ENCODE measurements around the gene HLA-DQA2.
A peak's percentile ranks its signal among the peaks of the same experiment; 100 is the strongest.
"Not testable (repeated sequence)": the region's sequence is repeated elsewhere in the genome, so short reads cannot be mapped to it uniquely, and the experiment has no call there.

HLA-DQA2 gene

GRCh38 chr6:32741031-32741960 lies at the start of gene HLA-DQA2:
HLA-DQA2 (plus strand) TSS chr6:32741391; CDS start chr6:32741444, 53 bp downstream.
- DNase-seq = no peak

- DNase-seq = no peak
These were observed 49.2 kb upstream of the HLA-DQA2 start for GRCh38 chr6:32692019-32692418.

DNA sequence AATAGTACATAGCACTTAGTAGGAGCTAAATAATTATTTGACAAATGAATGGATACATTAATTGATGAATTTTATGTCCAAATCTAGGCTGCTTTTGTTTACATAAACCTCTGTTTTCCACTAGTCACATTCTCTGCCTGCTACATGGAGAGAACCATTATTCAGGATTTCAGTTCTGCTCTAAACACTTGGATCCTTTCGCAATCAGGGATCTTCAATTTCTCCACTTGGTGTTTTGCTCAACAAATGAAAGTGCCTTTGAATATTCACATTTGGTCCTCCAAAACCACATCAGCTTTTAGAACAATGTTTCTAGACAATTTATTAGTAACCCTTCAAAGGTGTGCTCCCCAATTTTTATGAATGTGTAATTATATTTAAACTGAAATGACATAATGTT lies 44.2 kb upstream of the HLA-DQA2 start:
- DNase-seq = no peak

- peak; percentile 1 for DNase-seq
These were observed 40.7 kb upstream of the HLA-DQA2 start for GRCh38 chr6:32700391-32701040.

- no peak for DNase-seq
These were observed 37.8 kb upstream of the HLA-DQA2 start for GRCh38 chr6:32703347-32703746.

DNA sequence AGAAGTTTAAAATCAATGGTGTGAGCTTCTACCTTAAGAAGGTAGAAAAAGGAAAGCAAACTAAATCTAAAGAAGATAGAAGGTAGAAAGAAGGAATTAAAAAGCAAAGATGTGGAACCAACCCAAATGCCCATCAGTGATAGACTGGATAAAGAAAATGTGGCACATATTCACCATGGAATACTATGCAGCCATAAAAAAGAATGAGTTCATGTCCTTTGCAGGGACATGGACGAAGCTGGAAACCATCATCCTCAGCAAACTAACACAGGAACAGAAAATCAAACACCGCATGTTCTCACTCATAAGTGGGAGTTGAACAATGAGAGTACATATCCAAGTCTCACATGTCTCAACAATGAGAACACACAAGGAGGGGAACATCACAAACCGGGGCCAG lies 36.0 kb upstream of the HLA-DQA2 start:
- DNase-seq = not testable (repeated sequence)

GRCh38 chr6:32709625-32710024 lies 31.6 kb upstream of the HLA-DQA2 start:
- no peak for DNase-seq

DNA sequence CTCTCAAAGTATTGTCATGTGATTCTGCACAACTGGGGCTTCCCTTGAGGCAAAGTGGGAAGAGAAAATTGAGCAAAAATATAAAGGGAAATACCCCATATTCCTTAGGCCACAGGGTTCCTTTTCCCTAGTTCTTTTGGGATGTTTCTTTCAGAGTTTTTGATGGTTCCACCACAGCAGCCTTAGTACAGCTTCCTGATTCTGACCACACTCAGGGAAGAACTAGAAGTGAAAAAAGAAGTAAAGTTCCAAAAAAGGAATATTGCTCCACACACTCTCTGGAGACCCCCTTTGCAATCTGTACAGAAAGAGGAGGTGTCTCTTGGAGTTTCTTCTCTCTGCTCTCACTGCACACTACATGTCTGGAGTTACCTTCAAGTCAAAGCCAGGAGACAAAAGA lies 27.9 kb upstream of the HLA-DQA2 start:
- no peak for DNase-seq

DNA sequence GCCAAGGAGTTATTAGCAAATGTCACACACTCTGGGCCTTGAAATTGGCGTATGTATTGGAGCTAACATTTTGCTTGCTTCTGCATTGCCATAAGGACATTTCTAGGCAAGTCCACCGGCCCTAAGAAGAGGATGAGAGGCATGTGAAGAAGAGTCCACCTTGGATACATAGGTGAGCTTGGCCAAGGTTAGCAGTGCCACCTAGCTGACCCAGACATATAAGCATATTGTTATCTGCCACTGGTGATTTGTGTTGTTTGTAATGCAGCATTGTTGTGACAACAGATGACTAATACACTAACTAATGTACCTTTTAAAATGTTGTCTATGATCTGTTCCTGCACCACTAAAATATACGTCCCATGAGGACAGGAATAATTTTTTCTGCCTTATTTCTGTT lies 24.8 kb upstream of the HLA-DQA2 start:
- DNase-seq = no peak

GRCh38 chr6:32718879-32719278 lies 22.3 kb upstream of the HLA-DQA2 start:
- no peak for DNase-seq

DNA sequence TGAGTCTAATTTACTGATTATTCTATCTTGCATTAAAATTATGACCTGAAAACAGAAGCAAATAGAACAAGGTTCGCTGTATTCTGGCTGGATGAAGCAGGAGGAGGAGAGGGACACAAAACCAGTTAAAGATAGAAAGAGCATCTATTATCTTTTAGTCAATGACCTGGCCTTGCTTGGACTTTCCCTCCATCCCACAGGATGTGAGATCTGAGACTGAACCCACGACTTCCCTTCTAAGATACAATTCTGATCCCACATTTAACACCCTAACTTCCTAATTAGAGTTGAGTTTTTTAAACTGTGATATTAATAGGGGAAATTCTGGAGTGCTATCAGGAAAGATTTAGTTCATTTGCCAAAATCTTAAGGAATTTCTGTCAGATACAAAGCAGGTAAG lies 3.1 kb upstream of the HLA-DQA2 start:
- DNase-seq = no peak

- DNase-seq = no peak
These were observed 1.2 kb downstream of the HLA-DQA2 start for GRCh38 chr6:32742374-32742773.

DNA sequence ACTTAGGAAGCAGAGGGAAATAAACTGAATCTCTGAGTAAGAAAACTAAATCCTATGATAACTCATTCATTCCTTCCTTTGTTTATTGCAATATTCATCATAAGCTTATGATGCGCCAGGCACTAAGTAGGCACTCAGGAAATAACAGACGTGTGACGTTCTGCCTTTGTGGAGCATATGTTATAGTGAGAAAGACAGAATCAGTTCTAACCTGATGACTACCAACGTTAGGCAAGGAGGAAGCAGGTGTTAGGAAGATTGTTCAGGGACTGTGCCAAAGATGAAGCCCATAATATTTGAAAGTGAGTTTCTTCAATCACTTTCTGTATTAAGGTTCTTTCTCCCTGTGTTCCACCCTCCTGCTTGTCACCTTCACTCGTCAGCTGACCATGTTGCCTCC lies 3.6 kb downstream of the HLA-DQA2 start:
- DNase-seq = no peak

DNA sequence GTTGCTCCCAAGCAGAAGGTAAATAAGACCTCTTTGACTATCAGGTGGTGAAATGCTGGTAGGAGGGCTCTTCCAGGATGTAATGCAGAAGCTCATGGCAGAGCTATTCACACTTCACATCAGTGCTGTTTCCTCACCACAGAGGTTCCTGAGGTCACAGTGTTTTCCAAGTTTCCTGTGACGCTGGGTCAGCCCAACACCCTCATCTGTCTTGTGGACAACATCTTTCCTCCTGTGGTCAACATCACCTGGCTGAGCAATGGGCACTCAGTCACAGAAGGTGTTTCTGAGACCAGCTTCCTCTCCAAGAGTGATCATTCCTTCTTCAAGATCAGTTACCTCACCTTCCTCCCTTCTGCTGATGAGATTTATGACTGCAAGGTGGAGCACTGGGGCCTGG lies 4.5 kb downstream of the HLA-DQA2 start:
- not testable (repeated sequence) for DNase-seq

GRCh38 chr6:32752580-32752979 lies 11.4 kb downstream of the HLA-DQA2 start:
- no peak for DNase-seq

- no peak for DNase-seq
These were observed 18.5 kb downstream of the HLA-DQA2 start for GRCh38 chr6:32759669-32760068.

DNA sequence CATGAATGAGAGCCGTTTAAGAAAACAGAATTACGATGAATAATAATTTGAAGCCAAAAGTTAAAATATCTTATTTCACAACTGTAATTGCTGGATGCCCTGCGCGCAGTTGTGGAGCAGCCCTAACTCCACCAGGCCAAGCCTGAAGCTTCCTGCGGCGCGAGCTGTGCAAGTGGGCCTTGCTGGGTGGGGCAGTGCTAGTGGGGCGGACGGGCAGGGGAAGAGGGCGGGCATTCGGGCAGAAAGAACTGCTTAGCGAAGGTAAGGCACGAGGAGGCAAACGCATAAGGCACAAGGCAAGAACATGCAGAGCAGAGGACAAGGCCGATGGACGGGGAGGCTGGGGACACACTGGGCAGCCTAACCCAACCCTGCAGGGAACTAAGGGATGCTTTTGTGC lies 19.9 kb downstream of the HLA-DQA2 start:
- no peak for DNase-seq

DNA sequence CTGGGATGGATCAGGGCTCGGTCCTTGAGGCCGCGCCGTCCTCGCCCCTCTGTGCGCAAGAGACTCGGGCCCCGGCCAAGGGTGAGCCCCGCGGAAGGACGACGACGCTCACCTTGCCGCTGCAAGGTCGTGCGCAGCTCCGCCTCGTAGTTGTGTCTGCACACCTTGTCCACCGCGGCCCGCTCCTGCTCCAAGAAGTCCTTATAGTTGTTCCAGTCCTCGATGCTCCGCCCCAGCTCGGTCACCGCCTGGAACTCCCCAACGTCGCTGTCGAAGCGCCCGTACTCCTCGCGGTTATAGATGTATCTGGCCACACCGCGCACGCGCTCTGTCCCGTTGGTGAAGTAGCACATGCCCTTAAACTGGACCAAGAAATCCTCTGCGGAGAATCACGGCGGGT lies 20.4 kb downstream of the HLA-DQA2 start:
- DNase-seq = no peak

DNA sequence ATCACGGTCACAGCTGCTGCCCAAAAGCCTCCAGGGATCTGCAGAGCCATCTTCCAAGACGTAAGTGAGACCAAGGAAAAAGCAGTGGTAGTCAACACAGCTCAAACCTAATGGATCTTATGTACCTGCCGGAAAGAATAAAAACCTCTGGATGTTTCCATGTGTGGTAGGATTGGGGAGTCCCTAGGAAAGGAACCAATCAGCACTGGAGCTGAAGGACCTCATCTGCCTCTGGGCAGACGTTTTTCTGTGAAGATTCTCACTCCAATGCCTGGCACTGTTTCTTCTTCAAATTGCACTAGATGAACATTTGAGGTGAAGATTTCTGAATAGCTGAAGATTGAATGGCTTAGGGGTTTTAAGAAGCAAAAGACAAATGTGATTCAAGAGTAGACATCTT lies 22.2 kb downstream of the HLA-DQA2 start, which contains the start of gene HLA-DQB2:
HLA-DQB2 (minus strand) TSS at position 112 of the 400 bp plus-strand sequence; CDS start at position 50, 62 bp downstream.
- DNase-seq = no peak

- DNase-seq = no peak
These were observed 22.9 kb downstream of the HLA-DQA2 start for GRCh38 chr6:32764048-32764447.

- no peak for DNase-seq
These were observed 31.5 kb downstream of the HLA-DQA2 start for GRCh38 chr6:32772656-32773055.

DNA sequence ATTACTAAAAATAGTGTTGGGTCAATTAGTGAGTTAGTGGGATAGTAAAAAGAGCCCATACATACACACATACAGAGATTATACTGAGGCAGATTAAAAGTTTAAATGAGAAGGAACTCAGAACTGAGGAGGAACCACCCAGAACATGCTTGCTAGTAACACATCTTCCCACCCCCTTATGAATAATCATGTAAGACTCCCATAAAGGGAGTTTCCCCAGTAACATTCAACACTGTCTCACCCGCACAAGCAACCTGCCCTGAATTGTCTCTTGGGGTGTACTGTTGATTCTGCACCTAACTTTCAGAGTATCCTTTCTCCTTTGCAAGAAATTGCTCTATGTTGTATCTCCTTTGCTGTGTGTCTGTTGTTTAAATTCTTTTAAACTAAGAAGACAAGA lies 33.2 kb downstream of the HLA-DQA2 start:
- DNase-seq = no peak

DNA sequence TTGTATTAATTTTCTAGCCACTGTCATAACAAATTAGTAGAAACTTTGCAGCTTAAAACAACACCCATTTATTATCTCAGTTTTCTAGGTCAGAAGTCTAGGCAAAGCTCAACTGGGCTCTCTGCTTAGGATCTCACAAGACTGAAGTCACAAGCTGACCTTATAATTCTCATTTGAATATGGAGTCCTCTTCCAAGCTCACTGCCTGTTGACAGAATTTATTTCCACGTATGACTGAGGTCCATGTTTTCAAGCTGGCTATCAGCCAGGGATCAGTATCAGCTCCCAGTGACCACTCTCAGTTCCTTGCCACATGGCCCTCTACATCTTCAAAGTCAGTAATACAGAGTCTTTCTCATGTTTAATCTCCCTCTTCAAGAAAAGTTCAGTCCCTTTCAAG lies 33.9 kb downstream of the HLA-DQA2 start:
- DNase-seq = no peak

GRCh38 chr6:32779036-32779435 lies 37.8 kb downstream of the HLA-DQA2 start:
- no peak for DNase-seq

Measured in NCI-H524 treated with DMSO at 0.1 percent for 48 hours (cell line).